Measurements from ENCODE around the gene SFTPB. TPM values are rescaled to one million over a fixed set of nuclear protein-coding genes. Genes with fewer than 3 reads are reported as not detected.

Gene SFTPB
- total RNA-seq, 1 experiment from 2014 or later = not detected

GRCh38 chr2:85705680-85706039 lies 37.7 kb upstream of the SFTPB start:
- no peak for DNase-seq (ENCODE audit: low read depth, low spot score)
- in situ Hi-C loops (cut with HindIII; ENCODE audit: low pct_unique_long_range_greater_than_20kb, low sequenced_read_pairs) = loop anchor here (25.0 kb wide), 1 partner anchor 107 kb away; no protein-coding TSS in a partner anchor

- in situ Hi-C loops (cut with HindIII; ENCODE audit: low pct_unique_long_range_greater_than_20kb, low sequenced_read_pairs) = loop anchor here (25.0 kb wide), 1 partner anchor 107 kb away; no protein-coding TSS in a partner anchor
- DNase-seq (ENCODE audit: low read depth, low spot score) = no peak
These were observed 37.0 kb upstream of the SFTPB start for GRCh38 chr2:85704800-85705679.

- no peak for DNase-seq (ENCODE audit: low read depth, low spot score)
- in situ Hi-C loops (cut with HindIII; ENCODE audit: low pct_unique_long_range_greater_than_20kb, low sequenced_read_pairs) = loop anchor here (25.0 kb wide), 1 partner anchor 108 kb away; no protein-coding TSS in a partner anchor
These were observed 36.0 kb upstream of the SFTPB start for GRCh38 chr2:85704038-85704437.

- in situ Hi-C loops (cut with HindIII; ENCODE audit: low pct_unique_long_range_greater_than_20kb, low sequenced_read_pairs) = loop anchor here (25.0 kb wide), 1 partner anchor 109 kb away; no protein-coding TSS in a partner anchor
These were observed 35.3 kb upstream of the SFTPB start for GRCh38 chr2:85703329-85703728.

GRCh38 chr2:85702800-85703199 lies 34.8 kb upstream of the SFTPB start:
- in situ Hi-C loops (cut with HindIII; ENCODE audit: low pct_unique_long_range_greater_than_20kb, low sequenced_read_pairs) = loop anchor here (25.0 kb wide), 1 partner anchor 110 kb away; no protein-coding TSS in a partner anchor
- DNase-seq (ENCODE audit: low read depth, low spot score) = no peak

More at GRCh38 chr2:85703329-85703728, 35.3 kb upstream of the SFTPB start:
- DNase-seq (ENCODE audit: low read depth, low spot score) = no peak

GRCh38 chr2:85702172-85702571 lies 34.2 kb upstream of the SFTPB start:
- no peak for DNase-seq (ENCODE audit: low read depth, low spot score)
- in situ Hi-C loops (cut with HindIII; ENCODE audit: low pct_unique_long_range_greater_than_20kb, low sequenced_read_pairs) = loop anchor here (25.0 kb wide), 1 partner anchor 110 kb away; no protein-coding TSS in a partner anchor

GRCh38 chr2:85699325-85699724 lies 31.3 kb upstream of the SFTPB start:
- in situ Hi-C loops (cut with HindIII; ENCODE audit: low pct_unique_long_range_greater_than_20kb, low sequenced_read_pairs) = no loop called here
- DNase-seq (ENCODE audit: low read depth, low spot score) = no peak

GRCh38 chr2:85698880-85699254 lies 30.9 kb upstream of the SFTPB start:
- in situ Hi-C loops (cut with HindIII; ENCODE audit: low pct_unique_long_range_greater_than_20kb, low sequenced_read_pairs) = no loop called here
- DNase-seq (ENCODE audit: low read depth, low spot score) = no peak

GRCh38 chr2:85698184-85698879 lies 30.3 kb upstream of the SFTPB start:
- in situ Hi-C loops (cut with HindIII; ENCODE audit: low pct_unique_long_range_greater_than_20kb, low sequenced_read_pairs) = no loop called here
- DNase-seq (ENCODE audit: low read depth, low spot score) = no peak

GRCh38 chr2:85697716-85698115 lies 29.7 kb upstream of the SFTPB start:
- in situ Hi-C loops (cut with HindIII; ENCODE audit: low pct_unique_long_range_greater_than_20kb, low sequenced_read_pairs) = no loop called here
- no peak for DNase-seq (ENCODE audit: low read depth, low spot score)

GRCh38 chr2:85697096-85697495 lies 29.1 kb upstream of the SFTPB start:
- no peak for DNase-seq (ENCODE audit: low read depth, low spot score)
- in situ Hi-C loops (cut with HindIII; ENCODE audit: low pct_unique_long_range_greater_than_20kb, low sequenced_read_pairs) = no loop called here

- in situ Hi-C loops (cut with HindIII; ENCODE audit: low pct_unique_long_range_greater_than_20kb, low sequenced_read_pairs) = no loop called here
- DNase-seq (ENCODE audit: low read depth, low spot score) = no peak
These were observed 28.0 kb upstream of the SFTPB start for GRCh38 chr2:85695691-85696668.

- in situ Hi-C loops (cut with HindIII; ENCODE audit: low pct_unique_long_range_greater_than_20kb, low sequenced_read_pairs) = no loop called here
- no peak for DNase-seq (ENCODE audit: low read depth, low spot score)
These were observed 27.1 kb upstream of the SFTPB start for GRCh38 chr2:85695121-85695520.

GRCh38 chr2:85694052-85695025 lies 26.3 kb upstream of the SFTPB start, which contains the start of gene GNLY:
Gene GNLY (plus strand): TSS chr2:85694358. CDS start chr2:85694419, 61 bp downstream.
- no peak for DNase-seq (ENCODE audit: low read depth, low spot score)
- in situ Hi-C loops (cut with HindIII; ENCODE audit: low pct_unique_long_range_greater_than_20kb, low sequenced_read_pairs) = no loop called here

- no peak for DNase-seq (ENCODE audit: low read depth, low spot score)
These were observed 24.1 kb upstream of the SFTPB start for GRCh38 chr2:85692039-85692645.

GRCh38 chr2:85690932-85691331 lies 22.9 kb upstream of the SFTPB start:
- DNase-seq (ENCODE audit: low read depth, low spot score) = no peak
- in situ Hi-C loops (cut with HindIII; ENCODE audit: low pct_unique_long_range_greater_than_20kb, low sequenced_read_pairs) = no loop called here

More at GRCh38 chr2:85692039-85692645, 24.1 kb upstream of the SFTPB start:
- in situ Hi-C loops (cut with HindIII; ENCODE audit: low pct_unique_long_range_greater_than_20kb, low sequenced_read_pairs) = no loop called here

Data from SK-MEL-5 (cell line).